ENCODE data around the gene C16orf54.
"Not testable (repeated sequence)": the region's sequence is repeated elsewhere in the genome, so short reads cannot be mapped to it uniquely, and the experiment has no call there.

The C16orf54 gene

GRCh38 chr16:29699324-29700219, 46.2 kb downstream of the C16orf54 start:
- Histone ChIP-seq H3K4me1 (ENCODE audit: control insufficient read depth in 1 of 2, insufficient read depth in 2 of 2, low read length in 2 of 2) (no peaks in the 10 kb centered on the region), H3K9me3 (ENCODE audit: control insufficient read depth in 1 of 2, low read length in 2 of 2) (no peaks in the 10 kb centered on the region), H3K27me3 (ENCODE audit: low read depth, low read length) (no peaks in the 10 kb centered on the region), H3K4me3 (ENCODE audit: low read depth in 1 of 2, low read length in 2 of 2) (no peak overlapping the region), H3K36me3 (ENCODE audit: control insufficient read depth in 1 of 2, insufficient read depth in 2 of 2, low read length in 2 of 2) (peaks cover 0 to 6% of the 10 kb centered on the region in 2 donors), H3K27ac (ENCODE audit: low read length) (no peak overlapping the region)

GRCh38 chr16:29698484-29699323, 47.1 kb downstream of the C16orf54 start:
- H3K36me3 ChIP-seq (ENCODE audit: control insufficient read depth in 1 of 2, insufficient read depth in 2 of 2, low read length in 2 of 2), result peaks cover 0 to 6% of the 10 kb centered on the region in 2 donors
- H3K9me3 ChIP-seq (ENCODE audit: control insufficient read depth in 1 of 2, low read length in 2 of 2), result no peaks in the 10 kb centered on the region
- H3K27me3 ChIP-seq (ENCODE audit: low read depth, low read length), result no peaks in the 10 kb centered on the region
- no peak overlapping the region for H3K27ac ChIP-seq (ENCODE audit: low read length)
- H3K4me3 ChIP-seq (ENCODE audit: low read depth in 1 of 2, low read length in 2 of 2), result no peak overlapping the region
- no peaks in the 10 kb centered on the region for H3K4me1 ChIP-seq (ENCODE audit: control insufficient read depth in 1 of 2, insufficient read depth in 2 of 2, low read length in 2 of 2)

- H3K27ac ChIP-seq (ENCODE audit: low read length), result no peak overlapping the region
- no peaks in the 10 kb centered on the region for H3K27me3 ChIP-seq (ENCODE audit: low read depth, low read length)
- peaks cover 0 to 6% of the 10 kb centered on the region in 2 donors for H3K36me3 ChIP-seq (ENCODE audit: control insufficient read depth in 1 of 2, insufficient read depth in 2 of 2, low read length in 2 of 2)
- H3K9me3 ChIP-seq (ENCODE audit: control insufficient read depth in 1 of 2, low read length in 2 of 2), result no peaks in the 10 kb centered on the region
- H3K4me1 ChIP-seq (ENCODE audit: control insufficient read depth in 1 of 2, insufficient read depth in 2 of 2, low read length in 2 of 2), result no peaks in the 10 kb centered on the region
- no peak overlapping the region for H3K4me3 ChIP-seq (ENCODE audit: low read depth in 1 of 2, low read length in 2 of 2)
Observed at GRCh38 chr16:29698042-29698441, 47.7 kb downstream of the C16orf54 start.

GRCh38 chr16:29697391-29697790, 48.4 kb downstream of the C16orf54 start:
- H3K27me3 ChIP-seq (ENCODE audit: low read depth, low read length), result no peaks in the 10 kb centered on the region
- peaks cover 0 to 6% of the 10 kb centered on the region in 2 donors for H3K36me3 ChIP-seq (ENCODE audit: control insufficient read depth in 1 of 2, insufficient read depth in 2 of 2, low read length in 2 of 2)
- H3K9me3 ChIP-seq (ENCODE audit: control insufficient read depth in 1 of 2, low read length in 2 of 2), result no peaks in the 10 kb centered on the region
- H3K4me3 ChIP-seq (ENCODE audit: low read depth in 1 of 2, low read length in 2 of 2), result no peak overlapping the region
- H3K27ac ChIP-seq (ENCODE audit: low read length), result no peak overlapping the region
- H3K4me1 ChIP-seq (ENCODE audit: control insufficient read depth in 1 of 2, insufficient read depth in 2 of 2, low read length in 2 of 2), result no peaks in the 10 kb centered on the region

- no peaks in the 10 kb centered on the region for H3K27me3 ChIP-seq (ENCODE audit: low read depth, low read length)
- no peaks in the 10 kb centered on the region for H3K4me1 ChIP-seq (ENCODE audit: control insufficient read depth in 1 of 2, insufficient read depth in 2 of 2, low read length in 2 of 2)
- peaks cover 0 to 6% of the 10 kb centered on the region in 2 donors for H3K36me3 ChIP-seq (ENCODE audit: control insufficient read depth in 1 of 2, insufficient read depth in 2 of 2, low read length in 2 of 2)
- H3K9me3 ChIP-seq (ENCODE audit: control insufficient read depth in 1 of 2, low read length in 2 of 2), result no peaks in the 10 kb centered on the region
- no peak overlapping the region for H3K4me3 ChIP-seq (ENCODE audit: low read depth in 1 of 2, low read length in 2 of 2)
- H3K27ac ChIP-seq (ENCODE audit: low read length), result no peak overlapping the region
Observed at GRCh38 chr16:29696881-29697331, 48.9 kb downstream of the C16orf54 start.

- H3K27me3 ChIP-seq (ENCODE audit: low read depth, low read length); H3K4me1 ChIP-seq (ENCODE audit: control insufficient read depth in 1 of 2, insufficient read depth in 2 of 2, low read length in 2 of 2); H3K4me3 ChIP-seq (ENCODE audit: low read depth in 1 of 2, low read length in 2 of 2); H3K9me3 ChIP-seq (ENCODE audit: control insufficient read depth in 1 of 2, low read length in 2 of 2); H3K27ac ChIP-seq (ENCODE audit: low read length); H3K36me3 ChIP-seq (ENCODE audit: control insufficient read depth in 1 of 2, insufficient read depth in 2 of 2, low read length in 2 of 2): not testable (repeated sequence)
Observed at GRCh38 chr16:29695675-29696074, 50.1 kb downstream of the C16orf54 start.

- peaks cover 0 to 6% of the 10 kb centered on the region in 2 donors for H3K36me3 ChIP-seq (ENCODE audit: control insufficient read depth in 1 of 2, insufficient read depth in 2 of 2, low read length in 2 of 2)
- no peak overlapping the region for H3K4me3 ChIP-seq (ENCODE audit: low read depth in 1 of 2, low read length in 2 of 2)
- H3K4me1 ChIP-seq (ENCODE audit: control insufficient read depth in 1 of 2, insufficient read depth in 2 of 2, low read length in 2 of 2), result no peaks in the 10 kb centered on the region
- H3K9me3 ChIP-seq (ENCODE audit: control insufficient read depth in 1 of 2, low read length in 2 of 2), result no peaks in the 10 kb centered on the region
- H3K27me3 ChIP-seq (ENCODE audit: low read depth, low read length), result no peaks in the 10 kb centered on the region
- H3K27ac ChIP-seq (ENCODE audit: low read length), result no peak overlapping the region
Observed at GRCh38 chr16:29694384-29695195, 51.2 kb downstream of the C16orf54 start.

- H3K27me3 ChIP-seq (ENCODE audit: low read depth, low read length), result not testable (repeated sequence)
Observed at GRCh38 chr16:29692606-29693005, 53.2 kb downstream of the C16orf54 start.

More at GRCh38 chr16:29692606-29693005, 53.2 kb downstream of the C16orf54 start:
- H3K4me1 ChIP-seq (ENCODE audit: control insufficient read depth in 1 of 2, insufficient read depth in 2 of 2, low read length in 2 of 2); H3K36me3 ChIP-seq (ENCODE audit: control insufficient read depth in 1 of 2, insufficient read depth in 2 of 2, low read length in 2 of 2); H3K4me3 ChIP-seq (ENCODE audit: low read depth in 1 of 2, low read length in 2 of 2); H3K9me3 ChIP-seq (ENCODE audit: control insufficient read depth in 1 of 2, low read length in 2 of 2); H3K27ac ChIP-seq (ENCODE audit: low read length): not testable (repeated sequence)
